Measurements from ENCODE around the gene RAPGEF1.

GRCh38 chr9:131635285-131635684 is 104.6 kb downstream of the RAPGEF1 start:
- no peak for TF ChIP-seq POLR2A (IDR thresholded peaks at IDR 0.05)
- TF ChIP-seq, protein P1, sequence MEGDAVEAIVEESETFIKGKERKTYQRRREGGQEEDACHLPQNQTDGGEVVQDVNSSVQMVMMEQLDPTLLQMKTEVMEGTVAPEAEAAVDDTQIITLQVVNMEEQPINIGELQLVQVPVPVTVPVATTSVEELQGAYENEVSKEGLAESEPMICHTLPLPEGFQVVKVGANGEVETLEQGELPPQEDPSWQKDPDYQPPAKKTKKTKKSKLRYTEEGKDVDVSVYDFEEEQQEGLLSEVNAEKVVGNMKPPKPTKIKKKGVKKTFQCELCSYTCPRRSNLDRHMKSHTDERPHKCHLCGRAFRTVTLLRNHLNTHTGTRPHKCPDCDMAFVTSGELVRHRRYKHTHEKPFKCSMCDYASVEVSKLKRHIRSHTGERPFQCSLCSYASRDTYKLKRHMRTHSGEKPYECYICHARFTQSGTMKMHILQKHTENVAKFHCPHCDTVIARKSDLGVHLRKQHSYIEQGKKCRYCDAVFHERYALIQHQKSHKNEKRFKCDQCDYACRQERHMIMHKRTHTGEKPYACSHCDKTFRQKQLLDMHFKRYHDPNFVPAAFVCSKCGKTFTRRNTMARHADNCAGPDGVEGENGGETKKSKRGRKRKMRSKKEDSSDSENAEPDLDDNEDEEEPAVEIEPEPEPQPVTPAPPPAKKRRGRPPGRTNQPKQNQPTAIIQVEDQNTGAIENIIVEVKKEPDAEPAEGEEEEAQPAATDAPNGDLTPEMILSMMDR (IDR thresholded peaks at IDR 0.05): no peak

Data from ovary (tissue), 3 donors.